Measurements from ENCODE around the gene SUGP2.

The SUGP2 gene

GRCh38 chr19:19059018-19059836 lies 25.9 kb upstream of the SUGP2 start:
- no peak for DNase-seq

GRCh38 chr19:19057720-19058119 lies 24.4 kb upstream of the SUGP2 start:
- DNase-seq = no peak

- no peak for DNase-seq
These were observed 24.0 kb upstream of the SUGP2 start for GRCh38 chr19:19057317-19057716.

- DNase-seq = no peak
These were observed 23.4 kb upstream of the SUGP2 start for GRCh38 chr19:19056636-19057275.

- DNase-seq = no peak
These were observed 22.4 kb upstream of the SUGP2 start for GRCh38 chr19:19055701-19056100.

GRCh38 chr19:19054939-19055440 lies 21.7 kb upstream of the SUGP2 start:
- no peak for DNase-seq

- DNase-seq = no peak
These were observed 21.1 kb upstream of the SUGP2 start for GRCh38 chr19:19054315-19054938.

- DNase-seq = peak in 1 of 2 experiments; percentile 54
These were observed 20.4 kb upstream of the SUGP2 start for GRCh38 chr19:19053508-19054314.

GRCh38 chr19:19052921-19053320 lies 19.6 kb upstream of the SUGP2 start:
- DNase-seq = no peak

- no peak for DNase-seq
These were observed 18.3 kb upstream of the SUGP2 start for GRCh38 chr19:19051478-19052213.

GRCh38 chr19:19050731-19051130 lies 17.4 kb upstream of the SUGP2 start:
- DNase-seq = no peak

- no peak for DNase-seq
These were observed 16.8 kb upstream of the SUGP2 start for GRCh38 chr19:19050104-19050503.

GRCh38 chr19:19049406-19049805 lies 16.1 kb upstream of the SUGP2 start:
- DNase-seq = no peak

- no peak for DNase-seq
These were observed 10.6 kb upstream of the SUGP2 start for GRCh38 chr19:19043881-19044280.

- DNase-seq = no peak
These were observed 10.2 kb upstream of the SUGP2 start for GRCh38 chr19:19043481-19043880.

GRCh38 chr19:19042732-19043280 lies 9.5 kb upstream of the SUGP2 start:
- no peak for DNase-seq

- peak; percentile 27 to 68 for DNase-seq
These were observed 7.1 kb upstream of the SUGP2 start for GRCh38 chr19:19040417-19040816.

GRCh38 chr19:19039901-19040300 lies 6.6 kb upstream of the SUGP2 start:
- DNase-seq = no peak

GRCh38 chr19:19034204-19034624 lies 897 bp upstream of the SUGP2 start:
- peak; percentile 75 to 86 for DNase-seq

GRCh38 chr19:19033176-19033425 lies 216 bp downstream of the SUGP2 start:
- DNase-seq = no peak

GRCh38 chr19:19032420-19033175 lies 719 bp downstream of the SUGP2 start:
- DNase-seq = peak; percentile 93 to 94
